H9 (cell line): Measurements from ENCODE around the gene LAMC2. TPM values are rescaled to one million over a fixed set of nuclear protein-coding genes. Genes with fewer than 3 reads are reported as not detected.

Experiments used
- DNase-seq: peaks from one replicate; pipeline ENCODE4 v3.0.0-alpha.2; 2017
- H2AFZ ChIP-seq: one replicate; pipeline ENCODE4 v1.6.1; 2013; ENCODE audit warnings: mild to moderate bottlenecking, low read length, control low read depth, moderate library complexity
- H2AK5ac ChIP-seq: 2 replicates; pipeline ENCODE4 v1.6.1; 2013; ENCODE audit warnings: low read length, control low read depth, mixed read lengths; ENCODE audit not compliant: insufficient read length
- H2BK120ac ChIP-seq: one replicate; pipeline ENCODE4 v1.6.1; 2013; ENCODE audit warnings: low read depth, mild to moderate bottlenecking, low read length, control low read depth, inconsistent platforms; ENCODE audit not compliant: poor library complexity, severe bottlenecking
- H2BK12ac ChIP-seq: 2 replicates; pipeline ENCODE4 v1.6.1; 2013; ENCODE audit warnings: low read length, control low read depth, mixed read lengths, low read depth; ENCODE audit not compliant: insufficient read length
- H2BK15ac ChIP-seq: 2 replicates; pipeline ENCODE4 v1.6.1; 2013; ENCODE audit warnings: low read depth, low read length, control low read depth
- H2BK20ac ChIP-seq: one replicate; pipeline ENCODE4 v1.6.1; 2013; ENCODE audit warnings: low read depth, mild to moderate bottlenecking, low read length, control low read depth, inconsistent platforms; ENCODE audit not compliant: poor library complexity, severe bottlenecking
- H2BK5ac ChIP-seq: 2 replicates; pipeline ENCODE4 v1.6.1; 2013; ENCODE audit warnings: low read length, control low read depth, mixed read lengths; ENCODE audit not compliant: insufficient read length
- H3K14ac ChIP-seq: 2 replicates; pipeline ENCODE4 v1.6.1; 2013; ENCODE audit warnings: low read length, control low read depth; ENCODE audit not compliant: insufficient read depth
- H3K18ac ChIP-seq: 2 replicates; pipeline ENCODE4 v1.6.1; 2013; ENCODE audit warnings: low read depth, mild to moderate bottlenecking, mixed read lengths, low read length, control low read depth; ENCODE audit not compliant: insufficient read length
- H3K23ac ChIP-seq: 2 replicates; pipeline ENCODE4 v1.6.1; 2013; ENCODE audit warnings: low read length, control low read depth, mixed read lengths, low read depth; ENCODE audit not compliant: insufficient read length
- H3K23me2 ChIP-seq: 2 replicates; pipeline ENCODE4 v1.6.1; 2013; ENCODE audit warnings: low read depth, mild to moderate bottlenecking, mixed read lengths, low read length, control low read depth; ENCODE audit not compliant: insufficient read length, poor library complexity, severe bottlenecking
- H3K27ac ChIP-seq: 2 replicates; pipeline ENCODE4 v1.5.1; 2013; ENCODE audit warnings: low read length, control low read depth, mixed read lengths, low read depth; ENCODE audit not compliant: insufficient read length
- H3K27me3 ChIP-seq: 2 replicates; pipeline ENCODE4 v1.6.1; 2013; ENCODE audit warnings: low read length, control low read depth, inconsistent platforms; ENCODE audit not compliant: insufficient read depth
- H3K4ac ChIP-seq: 2 replicates; pipeline ENCODE4 v1.6.1; 2013; ENCODE audit warnings: low read depth, mild to moderate bottlenecking, control low read depth, inconsistent platforms, low read length, moderate library complexity
- H3K4me1 ChIP-seq: 2 replicates; pipeline ENCODE4 v1.6.1; 2013; ENCODE audit warnings: low read length, control low read depth, inconsistent platforms; ENCODE audit not compliant: insufficient read depth
- H3K4me2 ChIP-seq: 2 replicates; pipeline ENCODE4 v1.6.1; 2013; ENCODE audit warnings: low read length, control low read depth, mixed read lengths; ENCODE audit not compliant: insufficient read length, insufficient read depth
- H3K56ac ChIP-seq: 2 replicates; pipeline ENCODE4 v1.6.1; 2013; ENCODE audit warnings: low read depth, mild to moderate bottlenecking, mixed read lengths, low read length, control low read depth; ENCODE audit not compliant: insufficient read length
- H3K79me1 ChIP-seq: 2 replicates; pipeline ENCODE4 v1.6.1; 2013; ENCODE audit warnings: low read depth, mild to moderate bottlenecking, moderate library complexity, low read length, control low read depth, inconsistent platforms; ENCODE audit not compliant: insufficient read depth, poor library complexity, severe bottlenecking
- H3K79me2 ChIP-seq: 2 replicates; pipeline ENCODE4 v1.6.1; 2013; ENCODE audit warnings: low read length, control low read depth, inconsistent platforms; ENCODE audit not compliant: insufficient read depth
- H3K9ac ChIP-seq: 2 replicates; pipeline ENCODE4 v1.6.1; 2013; ENCODE audit warnings: low read length, control low read depth, mixed read lengths; ENCODE audit not compliant: insufficient read length; ENCODE audit errors: extremely low read depth
- H3K9me3 ChIP-seq: one replicate; pipeline ENCODE4 v1.6.1; 2013; ENCODE audit warnings: low read depth, low read length, inconsistent platforms; ENCODE audit not compliant: control insufficient read depth
- H3T11ph ChIP-seq: one replicate; pipeline ENCODE4 v1.6.1; 2013; ENCODE audit warnings: mild to moderate bottlenecking, low read length, control low read depth, inconsistent platforms
- H4K20me1 ChIP-seq: one replicate; pipeline ENCODE4 v1.6.1; 2013; ENCODE audit not compliant: control insufficient read depth, insufficient read length, insufficient read depth
- H4K5ac ChIP-seq: 2 replicates; pipeline ENCODE4 v1.6.1; 2013; ENCODE audit warnings: low read depth, mild to moderate bottlenecking, mixed read lengths, low read length, control low read depth; ENCODE audit not compliant: insufficient read length
- H4K8ac ChIP-seq: replicated peaks from 2 replicates; pipeline ENCODE4 v1.6.1; 2013; ENCODE audit warnings: low read length, control low read depth, mixed read lengths, low read depth; ENCODE audit not compliant: insufficient read length
- H4K91ac ChIP-seq: 2 replicates; pipeline ENCODE4 v1.6.1; 2013; ENCODE audit warnings: low read depth, mild to moderate bottlenecking, moderate library complexity, mixed read lengths, low read length, control low read depth; ENCODE audit not compliant: insufficient read length
- H3K27ac Mint-ChIP-seq, 3 experiments: 2 replicates in 2 of 3; 3 replicates in 1 of 3; pipeline ENCODE4 v1.8.0; 2020 to 2021; ENCODE audit warnings: mixed read lengths in 3 of 3, mild to moderate bottlenecking in 1 of 3, moderate library complexity in 1 of 3
- H3K27me3 Mint-ChIP-seq: 2 replicates; pipeline ENCODE4 v1.8.0; 2021; ENCODE audit warnings: low read depth, mild to moderate bottlenecking, moderate library complexity, mixed read lengths
- H3K36me3 Mint-ChIP-seq, 3 experiments: 2 replicates in 2 of 3; 3 replicates in 1 of 3; pipeline ENCODE4 v1.8.0; 2020 to 2021; ENCODE audit warnings: low read depth in 3 of 3, mixed read lengths in 3 of 3; ENCODE audit not compliant: insufficient read depth in 1 of 3
- H3K4me1 Mint-ChIP-seq, 2 experiments: 2 replicates each; pipeline ENCODE4 v1.8.0; 2020; ENCODE audit warnings: mixed read lengths in 2 of 2
- H3K4me3 Mint-ChIP-seq, 2 experiments: 2 replicates in 1 of 2; 3 replicates in 1 of 2; pipeline ENCODE4 v1.8.0; 2020 to 2021; ENCODE audit warnings: mild to moderate bottlenecking in 2 of 2, mixed read lengths in 2 of 2, moderate library complexity in 1 of 2
- H3K9me3 Mint-ChIP-seq, 2 experiments: 2 replicates in 1 of 2; 3 replicates in 1 of 2; pipeline ENCODE4 v1.8.0; 2020; ENCODE audit warnings: mild to moderate bottlenecking in 2 of 2, mixed read lengths in 2 of 2, moderate library complexity in 1 of 2
- WGBS: extraction: QIAGEN DNeasy Blood & Tissue Kit; methylation state at CpG from one replicate; pipeline ENCODE4 v1.1.7; 2013; ENCODE audit warnings: missing lambda C conversion rate, low lambda C conversion rate, mixed read lengths; ENCODE audit not compliant: insufficient read length; ENCODE audit errors: extremely low coverage; 5-methylcytosine and 5-hydroxymethylcytosine counted together
- total RNA-seq: library from RNA; stranded (reverse); gene quantifications from 2 replicates; pipeline ENCODE4 v1.2.1, GENCODE V29; 2021
- TF ChIP-seq, protein P1 (sequence below): fragments of 200-600 bp; sonication (generic); conservative IDR thresholded peaks from 3 replicates; pipeline ENCODE4 v1.8.0; 2021; ENCODE audit warnings: antibody characterized with exemption, mild to moderate bottlenecking

LAMC2 gene
- total RNA-seq, 1 experiment from 2014 or later = 7.4 TPM

DNA sequence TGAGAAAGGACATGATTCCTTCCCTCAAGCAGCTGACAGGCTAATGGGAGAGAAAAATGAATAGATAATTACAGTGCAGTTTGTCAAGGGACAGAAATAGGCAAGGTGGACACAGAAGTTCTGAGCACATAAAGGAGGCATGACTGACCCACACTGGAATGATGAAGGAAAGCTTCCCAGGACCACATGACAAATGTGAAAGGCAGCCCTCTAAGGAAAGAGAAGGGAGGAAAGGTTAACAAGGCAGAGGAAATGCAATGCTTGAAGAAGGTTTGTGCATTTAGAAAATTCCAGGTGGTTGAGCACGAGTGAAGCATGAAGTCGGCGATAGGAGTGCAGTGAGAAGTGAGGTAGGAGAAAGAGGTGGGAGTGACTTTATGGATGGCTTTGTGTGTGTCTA lies 37.4 kb downstream of the LAMC2 start:
- H3K4me1 Mint-ChIP-seq = peaks cover 31% of the 10 kb centered on the region in 2 experiments
- H2BK20ac ChIP-seq = no peak overlapping the region
- H3K79me1 ChIP-seq = no peaks in the 10 kb centered on the region
- no peak overlapping the region for H3K4ac ChIP-seq
- no peak overlapping the region for H3K27ac ChIP-seq
- no peak overlapping the region for H2BK120ac ChIP-seq
- H3K9me3 Mint-ChIP-seq = no peaks in the 10 kb centered on the region
- no peak overlapping the region for H2AFZ ChIP-seq
- no peak overlapping the region for H3K14ac ChIP-seq
- H3K36me3 Mint-ChIP-seq = no peaks in the 10 kb centered on the region
- H3K4me1 ChIP-seq = peaks cover 15% of the 10 kb centered on the region; the same call in 1 of the 2 replicates
- H4K91ac ChIP-seq = no peak overlapping the region
- no peaks in the 10 kb centered on the region for H3K23me2 ChIP-seq
- H3K56ac ChIP-seq = no peak overlapping the region
- WGBS = no CpG with 5 or more reads among the region's 3 CpGs
- no peak overlapping the region for H3K27ac Mint-ChIP-seq
- H3K27me3 Mint-ChIP-seq = no peaks in the 10 kb centered on the region
- no peak overlapping the region for H2AK5ac ChIP-seq
- H3K79me2 ChIP-seq = no peaks in the 10 kb centered on the region
- no peak overlapping the region for H3K4me3 Mint-ChIP-seq
- DNase-seq = no peak
- H2BK12ac ChIP-seq = no peak overlapping the region
- no peak overlapping the region for H3K4me2 ChIP-seq
- H2BK15ac ChIP-seq = no peak overlapping the region
- H4K20me1 ChIP-seq = no peaks in the 10 kb centered on the region
- no peaks in the 10 kb centered on the region for H3K9me3 ChIP-seq
- TF ChIP-seq, protein P1, sequence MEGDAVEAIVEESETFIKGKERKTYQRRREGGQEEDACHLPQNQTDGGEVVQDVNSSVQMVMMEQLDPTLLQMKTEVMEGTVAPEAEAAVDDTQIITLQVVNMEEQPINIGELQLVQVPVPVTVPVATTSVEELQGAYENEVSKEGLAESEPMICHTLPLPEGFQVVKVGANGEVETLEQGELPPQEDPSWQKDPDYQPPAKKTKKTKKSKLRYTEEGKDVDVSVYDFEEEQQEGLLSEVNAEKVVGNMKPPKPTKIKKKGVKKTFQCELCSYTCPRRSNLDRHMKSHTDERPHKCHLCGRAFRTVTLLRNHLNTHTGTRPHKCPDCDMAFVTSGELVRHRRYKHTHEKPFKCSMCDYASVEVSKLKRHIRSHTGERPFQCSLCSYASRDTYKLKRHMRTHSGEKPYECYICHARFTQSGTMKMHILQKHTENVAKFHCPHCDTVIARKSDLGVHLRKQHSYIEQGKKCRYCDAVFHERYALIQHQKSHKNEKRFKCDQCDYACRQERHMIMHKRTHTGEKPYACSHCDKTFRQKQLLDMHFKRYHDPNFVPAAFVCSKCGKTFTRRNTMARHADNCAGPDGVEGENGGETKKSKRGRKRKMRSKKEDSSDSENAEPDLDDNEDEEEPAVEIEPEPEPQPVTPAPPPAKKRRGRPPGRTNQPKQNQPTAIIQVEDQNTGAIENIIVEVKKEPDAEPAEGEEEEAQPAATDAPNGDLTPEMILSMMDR = no peak
- no peak overlapping the region for H3K9ac ChIP-seq
- H2BK5ac ChIP-seq = no peak overlapping the region
- H3T11ph ChIP-seq = no peak overlapping the region
- no peak overlapping the region for H3K23ac ChIP-seq
- H3K18ac ChIP-seq = no peak overlapping the region
- no peak overlapping the region for H4K5ac ChIP-seq
- no peaks in the 10 kb centered on the region for H3K27me3 ChIP-seq
- no peak overlapping the region for H4K8ac ChIP-seq
